GM19099 (cell line): Measurements from ENCODE around the gene EIF4EBP2.

Experiments
- POLR2A ChIP-seq: IDR thresholded peaks from 3 replicates; pipeline ENCODE4 v1.6.1; 2011; ENCODE audit warnings: low read depth; ENCODE audit not compliant: insufficient read length; ENCODE audit errors: extremely low read depth

Gene EIF4EBP2

GRCh38 chr10:70404036-70404786 lies at the start of gene EIF4EBP2:
Gene EIF4EBP2 (plus strand): TSS chr10:70404145. CDS start chr10:70404402, 257 bp downstream.
- TF ChIP-seq POLR2A = peak; percentile 96

DNA sequence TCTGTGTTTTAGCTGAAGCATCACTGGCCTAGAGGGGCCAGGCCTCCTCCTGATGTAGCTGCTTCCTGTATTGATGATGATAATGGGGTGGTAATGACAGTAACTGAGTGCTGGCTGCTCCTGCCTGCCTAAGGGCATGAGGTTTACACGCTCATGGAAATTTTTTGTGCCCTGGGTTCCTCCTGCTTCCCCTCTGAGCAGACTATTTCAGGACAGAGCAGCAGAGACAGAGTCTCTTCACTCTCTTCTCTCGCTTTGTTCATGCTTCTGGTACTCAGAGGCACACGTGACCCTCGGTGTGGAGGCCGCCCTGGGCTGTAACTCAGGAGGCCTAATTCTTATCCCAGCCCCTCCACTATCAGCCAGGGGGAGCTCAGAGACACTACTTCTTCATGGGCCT lies 49.4 kb upstream of the EIF4EBP2 start:
- no peak for TF ChIP-seq POLR2A

DNA sequence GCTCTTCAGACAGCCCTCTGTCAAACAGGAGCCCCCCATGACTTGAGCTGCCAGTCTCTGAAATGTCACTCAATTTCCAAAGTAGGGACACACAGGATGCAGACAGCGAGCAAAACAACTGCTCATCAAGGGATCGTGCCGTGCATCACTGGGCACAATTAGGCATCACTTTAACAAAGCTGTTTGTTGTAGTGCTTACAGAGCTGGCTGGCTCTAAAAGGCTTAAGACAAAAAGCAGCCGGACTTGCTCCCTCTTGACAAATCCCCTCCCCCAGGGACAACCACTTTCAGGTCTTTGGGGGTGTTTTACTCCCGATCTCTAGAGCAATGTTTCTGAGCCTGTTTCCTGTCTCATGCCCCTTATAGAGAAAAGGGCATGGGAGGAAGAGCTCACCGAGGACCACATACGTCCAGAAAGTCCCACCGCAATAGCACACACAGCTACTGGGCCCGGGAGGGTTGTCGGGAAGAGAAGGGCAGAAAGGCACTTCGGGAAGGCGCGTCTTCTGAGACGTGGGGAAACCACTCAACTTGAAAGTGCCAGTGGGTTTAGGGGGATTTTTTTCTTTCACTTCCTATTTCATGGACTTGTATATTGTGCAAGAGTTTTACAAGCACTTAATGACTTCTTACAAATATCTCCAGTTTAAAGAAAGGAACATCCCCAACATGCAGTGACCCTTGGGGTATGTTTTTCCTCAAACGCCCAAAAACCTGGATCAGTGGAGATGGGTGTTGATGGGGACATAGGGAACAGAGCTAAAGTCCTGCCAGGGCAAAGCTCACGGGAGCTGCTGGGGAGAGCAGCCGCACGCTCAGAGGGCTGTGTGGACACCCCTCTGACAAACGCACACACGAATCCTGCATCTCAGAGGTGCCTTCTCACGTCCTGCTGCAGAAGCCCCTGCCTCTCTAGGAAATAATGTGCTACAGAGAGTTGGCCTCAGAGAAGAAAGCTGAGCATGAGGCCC lies 48.6 kb upstream of the EIF4EBP2 start:
- TF ChIP-seq POLR2A = peak; percentile 42

- no peak for TF ChIP-seq POLR2A
Observed at GRCh38 chr10:70357565-70357964, 46.4 kb upstream of the EIF4EBP2 start.

GRCh38 chr10:70358446-70358845 lies 45.5 kb upstream of the EIF4EBP2 start:
- no peak for TF ChIP-seq POLR2A

- TF ChIP-seq POLR2A = no peak
Observed at GRCh38 chr10:70359017-70359550, 44.9 kb upstream of the EIF4EBP2 start.

DNA sequence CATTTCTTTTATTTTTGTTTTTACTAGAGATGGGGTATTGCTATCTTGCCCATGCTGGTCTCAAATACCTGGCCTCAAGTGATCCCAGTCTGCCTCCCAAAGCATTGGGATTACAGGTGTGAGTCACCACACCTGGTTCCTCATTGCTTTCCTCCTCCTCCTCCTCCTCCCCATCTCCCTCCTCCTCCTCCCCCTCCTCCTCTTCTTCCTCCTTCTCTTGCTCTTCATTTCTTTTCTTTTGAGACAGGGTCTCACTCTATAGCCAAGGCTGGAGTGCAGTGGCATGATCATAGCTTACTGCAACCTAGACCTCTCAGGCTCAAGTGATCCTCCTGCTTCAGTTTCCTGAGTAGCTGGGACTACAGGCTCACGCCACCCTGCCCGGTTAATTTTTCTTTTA lies 43.7 kb upstream of the EIF4EBP2 start:
- no peak for TF ChIP-seq POLR2A

GRCh38 chr10:70362328-70362727 lies 41.6 kb upstream of the EIF4EBP2 start:
- no peak for TF ChIP-seq POLR2A

DNA sequence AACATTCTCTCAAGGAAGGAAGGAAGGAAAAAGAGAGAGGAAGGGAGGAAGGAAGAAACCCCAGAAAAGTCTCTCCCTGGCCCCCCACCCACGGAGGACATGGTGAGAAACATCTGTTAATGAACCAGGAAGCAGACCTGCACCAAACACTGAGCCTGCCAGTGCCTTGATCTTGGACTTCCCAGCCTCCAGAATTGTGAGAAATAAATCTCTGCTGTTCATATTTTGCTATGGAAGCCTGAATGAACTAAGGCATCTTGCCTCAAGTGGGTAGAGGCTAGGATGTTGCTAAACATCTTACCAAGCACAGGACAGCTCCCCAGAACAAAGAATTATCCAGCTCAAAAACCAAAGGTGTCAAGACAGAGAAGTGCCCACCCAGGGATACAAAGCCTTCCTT lies 40.7 kb upstream of the EIF4EBP2 start:
- no peak for TF ChIP-seq POLR2A

DNA sequence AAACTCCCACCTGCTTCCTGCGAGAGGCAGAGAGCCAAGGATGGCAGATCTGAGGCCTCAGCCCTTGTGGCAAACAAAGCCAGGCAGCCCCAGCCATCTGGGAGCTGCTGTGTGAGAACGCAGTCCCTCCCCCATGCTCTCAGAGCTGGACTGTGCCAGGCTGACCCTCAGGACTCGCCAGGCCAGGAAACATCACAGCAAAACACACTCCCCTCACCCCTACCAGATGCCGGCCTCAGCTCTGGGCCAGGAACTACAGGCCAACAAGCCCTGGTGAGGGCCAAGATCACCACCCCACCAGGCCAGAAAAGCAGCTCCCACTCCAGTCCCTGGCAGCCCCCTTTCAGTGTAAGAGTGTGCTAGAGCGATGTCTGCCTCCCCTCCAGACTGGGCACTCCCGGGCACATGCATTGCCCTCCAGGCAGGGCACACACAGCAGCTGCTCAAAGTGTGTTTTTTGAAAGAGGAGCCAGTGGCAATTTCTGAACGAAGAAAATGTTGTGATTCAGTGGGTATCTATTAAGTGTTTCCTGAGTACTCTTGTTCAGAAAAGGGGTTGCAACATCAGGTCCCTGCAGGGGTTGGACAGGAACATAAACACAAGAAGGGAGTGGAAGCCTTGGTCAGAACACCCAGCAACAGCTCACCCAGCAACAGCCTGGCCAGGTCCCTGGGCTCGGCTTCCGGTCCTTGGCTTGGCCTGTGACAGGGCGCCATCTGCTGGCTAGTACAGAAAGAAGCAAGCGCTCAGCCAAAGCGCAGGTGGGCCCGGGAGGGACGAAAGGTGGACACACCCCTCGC lies 39.8 kb upstream of the EIF4EBP2 start:
- no peak for TF ChIP-seq POLR2A

DNA sequence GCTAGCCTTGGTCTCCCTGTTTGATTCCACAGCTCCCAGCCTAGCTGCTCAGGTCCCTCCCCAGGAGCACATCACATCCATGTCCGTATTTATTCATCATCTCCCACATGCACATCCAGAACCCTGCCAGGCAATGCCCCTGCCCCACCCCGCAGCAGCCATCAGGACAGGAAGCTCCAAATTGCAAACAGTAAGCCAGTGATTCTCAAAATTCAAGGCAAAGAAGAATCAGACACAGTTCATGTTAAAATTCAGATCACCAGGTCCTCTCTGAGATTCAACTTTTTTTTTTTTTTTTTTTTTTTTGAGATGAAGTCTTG lies 39.2 kb upstream of the EIF4EBP2 start:
- TF ChIP-seq POLR2A = no peak

- no peak for TF ChIP-seq POLR2A
Observed at GRCh38 chr10:70367195-70367796, 36.6 kb upstream of the EIF4EBP2 start.

DNA sequence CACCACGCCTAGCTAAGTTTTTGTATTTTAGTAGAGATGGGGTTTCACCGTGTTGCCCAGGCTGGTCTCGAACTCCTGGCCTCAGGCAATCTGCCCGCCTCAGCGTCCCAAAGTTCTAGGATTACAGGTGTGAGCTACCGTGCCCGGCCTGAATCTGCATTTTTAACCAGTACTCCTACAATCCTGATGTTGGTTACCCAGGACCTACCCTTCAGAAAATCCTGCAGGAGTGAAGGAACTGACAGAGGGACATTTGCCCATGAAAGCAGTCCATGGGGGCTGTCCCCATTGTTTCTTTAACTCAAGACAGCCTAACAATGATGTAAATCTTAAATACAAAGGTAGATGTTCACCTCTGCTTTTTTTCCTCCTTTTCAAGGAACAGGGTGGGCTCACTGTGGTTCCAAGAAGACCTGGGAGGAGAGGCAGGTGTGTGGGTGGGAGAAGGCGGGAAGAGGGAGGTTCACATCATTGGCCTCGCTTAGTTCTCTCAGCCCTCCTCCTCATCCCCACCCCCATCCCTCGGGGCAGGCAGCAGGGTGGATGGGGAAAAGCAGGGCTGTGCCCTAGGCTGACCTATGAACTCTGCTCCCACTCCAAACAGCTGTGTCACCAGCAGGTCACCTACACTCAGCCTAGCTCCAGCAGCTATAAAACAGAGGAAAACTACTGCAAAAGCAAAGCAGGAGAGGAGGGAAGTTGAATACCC lies 35.0 kb upstream of the EIF4EBP2 start:
- TF ChIP-seq POLR2A = no peak

GRCh38 chr10:70369498-70370018 lies 34.4 kb upstream of the EIF4EBP2 start:
- TF ChIP-seq POLR2A = no peak

- no peak for TF ChIP-seq POLR2A
Observed at GRCh38 chr10:70370766-70371165, 33.2 kb upstream of the EIF4EBP2 start.
